Endothelial cell of umbilical vein (primary cell): ENCODE data around the gene TLNRD1.

Source experiments
- EZH2 ChIP-seq: IDR thresholded peaks from 2 replicates; pipeline ENCODE4 v1.6.1; 2012; ENCODE audit warnings: borderline replicate concordance, low read depth, mild to moderate bottlenecking, moderate library complexity, low read length, inconsistent platforms; ENCODE audit not compliant: severe bottlenecking
- FOS ChIP-seq: IDR thresholded peaks from 2 replicates; pipeline ENCODE4 v1.6.1; 2011; ENCODE audit warnings: mild to moderate bottlenecking, low read length, moderate library complexity, borderline replicate concordance; ENCODE audit not compliant: insufficient read depth
- JUN ChIP-seq: IDR thresholded peaks from 2 replicates; pipeline ENCODE4 v1.6.1; 2011; ENCODE audit warnings: borderline replicate concordance, low read depth; ENCODE audit not compliant: insufficient read length, insufficient read depth
- MYC ChIP-seq: IDR thresholded peaks from one replicate; pipeline ENCODE4 v1.6.1; 2011; ENCODE audit warnings: mild to moderate bottlenecking, low read depth, low read length
- POLR2A ChIP-seq: IDR thresholded peaks from 2 replicates; pipeline ENCODE4 v1.6.1; 2012; ENCODE audit warnings: low read depth, mild to moderate bottlenecking, control low read depth, low read length
- POLR2AphosphoS5 ChIP-seq: IDR thresholded peaks from 2 replicates; pipeline ENCODE4 v1.6.1; 2012; ENCODE audit warnings: low read depth, mild to moderate bottlenecking, control low read depth, low read length, moderate library complexity; ENCODE audit not compliant: insufficient read depth
- TF ChIP-seq, protein P1 (sequence below), 2 donors: IDR thresholded peaks; 1 replicate in 1 of 2; 2 replicates in 1 of 2; pipeline ENCODE4 v1.5.1; 2011; ENCODE audit warnings: low read length in 2 of 2, mild to moderate bottlenecking in 2 of 2, moderate library complexity in 2 of 2, control low read depth in 1 of 2, inconsistent platforms in 1 of 2, low read depth in 1 of 2; ENCODE audit not compliant: insufficient read depth in 1 of 2; ENCODE audit errors: extremely low read depth in 1 of 2
- TF ChIP-seq, protein P2 (sequence below): IDR thresholded peaks from 2 replicates; pipeline ENCODE4 v1.6.1; 2011; ENCODE audit not compliant: insufficient read depth, insufficient read length

DNA sequence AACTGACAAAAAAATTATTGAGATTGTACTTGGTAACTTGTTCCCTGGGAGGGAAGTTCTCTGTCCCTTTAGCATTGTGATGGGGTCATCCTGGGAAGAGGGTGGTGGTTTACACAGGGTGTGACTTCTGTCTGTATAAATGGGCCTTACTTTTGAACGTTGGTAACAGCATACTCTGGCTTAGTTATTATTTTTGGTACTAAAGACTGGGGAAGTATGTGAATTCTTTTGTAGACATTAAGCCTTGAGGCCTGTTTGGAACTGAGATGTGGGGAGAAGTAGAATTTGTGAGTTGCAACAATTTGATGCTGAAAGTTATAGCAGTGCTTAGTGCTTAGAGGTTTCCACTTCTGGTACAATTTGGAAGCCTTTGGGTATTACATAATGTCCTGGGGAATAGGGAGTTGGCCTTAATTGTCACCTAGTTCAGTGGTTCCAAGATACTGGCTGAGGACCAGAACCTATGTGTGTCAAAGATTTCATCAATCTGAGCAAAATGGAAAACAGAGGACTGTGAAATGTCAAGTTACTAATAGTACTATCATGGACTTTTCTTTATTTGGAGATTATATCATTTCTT lies 15.9 kb downstream of the TLNRD1 start:
- TF ChIP-seq POLR2A, result no peak
- TF ChIP-seq POLR2AphosphoS5, result no peak
- TF ChIP-seq, protein P1, sequence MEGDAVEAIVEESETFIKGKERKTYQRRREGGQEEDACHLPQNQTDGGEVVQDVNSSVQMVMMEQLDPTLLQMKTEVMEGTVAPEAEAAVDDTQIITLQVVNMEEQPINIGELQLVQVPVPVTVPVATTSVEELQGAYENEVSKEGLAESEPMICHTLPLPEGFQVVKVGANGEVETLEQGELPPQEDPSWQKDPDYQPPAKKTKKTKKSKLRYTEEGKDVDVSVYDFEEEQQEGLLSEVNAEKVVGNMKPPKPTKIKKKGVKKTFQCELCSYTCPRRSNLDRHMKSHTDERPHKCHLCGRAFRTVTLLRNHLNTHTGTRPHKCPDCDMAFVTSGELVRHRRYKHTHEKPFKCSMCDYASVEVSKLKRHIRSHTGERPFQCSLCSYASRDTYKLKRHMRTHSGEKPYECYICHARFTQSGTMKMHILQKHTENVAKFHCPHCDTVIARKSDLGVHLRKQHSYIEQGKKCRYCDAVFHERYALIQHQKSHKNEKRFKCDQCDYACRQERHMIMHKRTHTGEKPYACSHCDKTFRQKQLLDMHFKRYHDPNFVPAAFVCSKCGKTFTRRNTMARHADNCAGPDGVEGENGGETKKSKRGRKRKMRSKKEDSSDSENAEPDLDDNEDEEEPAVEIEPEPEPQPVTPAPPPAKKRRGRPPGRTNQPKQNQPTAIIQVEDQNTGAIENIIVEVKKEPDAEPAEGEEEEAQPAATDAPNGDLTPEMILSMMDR (IDR thresholded peaks at IDR 0.05; ENCODE audit: extremely low read depth in 1 of 2, insufficient read depth in 1 of 2, low read depth in 1 of 2, low read length in 2 of 2), result no peak
- TF ChIP-seq, protein P2, sequence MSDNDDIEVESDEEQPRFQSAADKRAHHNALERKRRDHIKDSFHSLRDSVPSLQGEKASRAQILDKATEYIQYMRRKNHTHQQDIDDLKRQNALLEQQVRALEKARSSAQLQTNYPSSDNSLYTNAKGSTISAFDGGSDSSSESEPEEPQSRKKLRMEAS, result no peak
- TF ChIP-seq JUN, result no peak
- no peak for TF ChIP-seq EZH2
- TF ChIP-seq FOS, result no peak
- no peak for TF ChIP-seq MYC
